A549 (cell line): ENCODE measurements around the gene THY1. TPM values are rescaled to one million over a fixed set of nuclear protein-coding genes. Genes with fewer than 3 reads are reported as not detected.

Experiments
- ATAC-seq, 2 experiments: fragments of 200-7000 bp in 1 of 2; fragments of >200 bp in 1 of 2; cut with Nextera tagmentation in 1 of 2; cut with Tn5 transposase in 1 of 2; 3 replicates each; pipeline versions ENCODE4 v1.8.0 to v1.9.1; 2018 to 2020; ENCODE audit warnings: mild to moderate bottlenecking in 1 of 2, moderate library complexity in 1 of 2
- CTCF ChIA-PET: fragments of 300-600 bp; sonication (Branson Sonifier 250); formaldehyde crosslinking; extraction: SDS; loops from one replicate; lab custom pipeline; 2021; ENCODE audit warnings: antibody characterized with exemption, inconsistent platforms; lab: Yijun Ruan, JAX
- POLR2A ChIA-PET: fragments of 350-600 bp; formaldehyde crosslinking; extraction: SDS; loops from one replicate; lab custom pipeline; 2021; ENCODE audit warnings: antibody characterized with exemption, inconsistent platforms; lab: Yijun Ruan, JAX
- DNase-seq, 2 experiments: peaks; one replicate each; pipeline versions ENCODE4 v3.0.0 to v3.0.0-alpha.2; 2011 to 2016; ENCODE audit warnings: low read depth in 1 of 2, low spot score in 1 of 2
- FAIRE-seq: peaks from 2 replicates; lab custom pipeline; 2011; peaks lifted over from hg19 to GRCh38; lab: Jason Lieb, UNC
- H3K27ac ChIP-seq, 2 experiments: fragments of >200 bp; sonication (Bioruptor Twin); formaldehyde crosslinking; 3 replicates each; pipeline ENCODE4 v1.5.1; 2016 to 2017
- H3K4me1 ChIP-seq: fragments of >200 bp; sonication (Bioruptor Twin); formaldehyde crosslinking; 3 replicates; pipeline ENCODE4 v1.6.1; 2016
- H3K4me2 ChIP-seq: fragments of >200 bp; sonication (Bioruptor Twin); formaldehyde crosslinking; 3 replicates; pipeline ENCODE4 v1.6.1; 2016
- H3K4me3 ChIP-seq: fragments of >200 bp; sonication (Bioruptor Twin); formaldehyde crosslinking; 3 replicates; pipeline ENCODE4 v1.5.1; 2016
- H3K9me3 ChIP-seq: fragments of >200 bp; sonication (Bioruptor Twin); formaldehyde crosslinking; 3 replicates; pipeline ENCODE4 v1.6.1; 2016
- BCL3 ChIP-seq: fragments of >200 bp; sonication (Bioruptor Twin); formaldehyde crosslinking; IDR thresholded peaks from 3 replicates; pipeline ENCODE4 v1.6.1; 2016
- BHLHE40 ChIP-seq: IDR thresholded peaks from 2 replicates; pipeline ENCODE4 v1.6.1; 2012; ENCODE audit warnings: low read depth, low read length, inconsistent platforms
- FOSB ChIP-seq: fragments of 250-450 bp; sonication (Bioruptor Pico); IDR thresholded peaks from 2 replicates; pipeline ENCODE4 v1.5.0; 2020; ENCODE audit warnings: mild to moderate bottlenecking, moderate library complexity
- HDAC2 ChIP-seq: fragments of 200-600 bp; sonication (generic); IDR thresholded peaks from 2 replicates; pipeline ENCODE4 v1.6.1; 2016
- HOXB5 ChIP-seq: fragments of 250-450 bp; sonication (Bioruptor Pico); IDR thresholded peaks from 2 replicates; pipeline ENCODE4 v1.5.0; 2020; ENCODE audit warnings: mild to moderate bottlenecking, moderate library complexity
- JUNB ChIP-seq: fragments of >200 bp; sonication (Bioruptor Twin); formaldehyde crosslinking; IDR thresholded peaks from 2 replicates; pipeline ENCODE4 v1.6.1; 2016
- MAX ChIP-seq: IDR thresholded peaks from 2 replicates; pipeline ENCODE4 v1.6.1; 2012
- MYC ChIP-seq: IDR thresholded peaks from 2 replicates; pipeline ENCODE4 v1.6.1; 2012; ENCODE audit warnings: mild to moderate bottlenecking, inconsistent platforms, low read length, improper control_type of control experiment, borderline replicate concordance
- RAD21 ChIP-seq, 2 experiments: fragments of >200 bp in 1 of 2; sonication (Bioruptor Twin) in 1 of 2; formaldehyde crosslinking in 1 of 2; IDR thresholded peaks in 1 of 2; conservative IDR thresholded peaks in 1 of 2; 2 replicates in 1 of 2; 3 replicates in 1 of 2; pipeline ENCODE4 v1.6.1; 2012 to 2018; ENCODE audit warnings: inconsistent platforms in 1 of 2
- SMC3 ChIP-seq: fragments of >200 bp; sonication (Bioruptor Twin); formaldehyde crosslinking; IDR thresholded peaks from 3 replicates; pipeline ENCODE4 v1.6.1; 2018; ENCODE audit warnings: inconsistent platforms
- ZC3H11A ChIP-seq: fragments of 450-650 bp; IDR thresholded peaks from 2 replicates; pipeline ENCODE4 v1.6.1; 2014; ENCODE audit warnings: antibody characterized with exemption, mild to moderate bottlenecking
- WGBS: methylation state at CpG from one replicate; pipeline ENCODE4 v1.1.6; 2017; ENCODE audit errors: missing lambda C conversion rate; 5-methylcytosine and 5-hydroxymethylcytosine counted together
- polyA plus RNA-seq, 4 experiments: library from polyadenylated mRNA; depleted of rRNA in 3 of 4; stranded (reverse); fragments of >200 nt; fragmentation: RNase III in 1 of 4; extraction: RNeasy Plus Mini Kit Qiagen cat#74134 plus additional on column Dnase treatment in 1 of 4; gene quantifications; 2 replicates in 3 of 4; 3 replicates in 1 of 4; pipeline ENCODE4 v1.2.3, GENCODE V29; 2011 to 2017
- TF ChIP-seq, protein P1 (sequence below): fragments of 200-600 bp; sonication (generic); IDR thresholded peaks from 2 replicates; pipeline ENCODE4 v1.6.1; 2016; ENCODE audit warnings: antibody characterized with exemption, mild to moderate bottlenecking, moderate library complexity
- TF ChIP-seq, protein P2 (sequence below): fragments of 450-650 bp; IDR thresholded peaks from 2 replicates; pipeline ENCODE4 v1.6.1; 2014; ENCODE audit warnings: antibody characterized with exemption
- TF ChIP-seq, protein P3 (sequence below): fragments of >200 bp; sonication (Bioruptor Twin); formaldehyde crosslinking; IDR thresholded peaks from 3 replicates; pipeline ENCODE4 v1.5.1; 2016

Gene THY1
- polyA plus RNA-seq, 2 of the 4 experiments (the other 2 are of a cell fraction): 7.1 to 19.9 TPM

- Histone ChIP-seq H3K4me3 (no peak overlapping the region), H3K4me2 (no peak overlapping the region), H3K27ac (no peak overlapping the region), H3K9me3 (no peaks in the 10 kb centered on the region), H3K4me1 (peaks cover 40% of the 10 kb centered on the region)
- CTCF ChIA-PET: interaction anchor here (0.6 to 20.0 kb wide), 9 partner anchors 9 to 189 kb away, joined by 3 to 341 read pairs (median 15); partner anchors contain the start of genes C1QTNF5, RNF26 and USP2
- WGBS: 38% methylated on average over 8 of the region's 8 CpGs
- POLR2A ChIA-PET: interaction anchor here (1.0 kb wide), 1 partner anchor 166 kb away, joined by 3 read pairs; no protein-coding TSS in a partner anchor
- ATAC-seq (peak; percentile 45 to 54; a peak in 4 of 6 replicates), FAIRE-seq (no peak), DNase-seq (peak in 1 of 2 experiments; percentile 39)
- TF ChIP-seq, protein P1, sequence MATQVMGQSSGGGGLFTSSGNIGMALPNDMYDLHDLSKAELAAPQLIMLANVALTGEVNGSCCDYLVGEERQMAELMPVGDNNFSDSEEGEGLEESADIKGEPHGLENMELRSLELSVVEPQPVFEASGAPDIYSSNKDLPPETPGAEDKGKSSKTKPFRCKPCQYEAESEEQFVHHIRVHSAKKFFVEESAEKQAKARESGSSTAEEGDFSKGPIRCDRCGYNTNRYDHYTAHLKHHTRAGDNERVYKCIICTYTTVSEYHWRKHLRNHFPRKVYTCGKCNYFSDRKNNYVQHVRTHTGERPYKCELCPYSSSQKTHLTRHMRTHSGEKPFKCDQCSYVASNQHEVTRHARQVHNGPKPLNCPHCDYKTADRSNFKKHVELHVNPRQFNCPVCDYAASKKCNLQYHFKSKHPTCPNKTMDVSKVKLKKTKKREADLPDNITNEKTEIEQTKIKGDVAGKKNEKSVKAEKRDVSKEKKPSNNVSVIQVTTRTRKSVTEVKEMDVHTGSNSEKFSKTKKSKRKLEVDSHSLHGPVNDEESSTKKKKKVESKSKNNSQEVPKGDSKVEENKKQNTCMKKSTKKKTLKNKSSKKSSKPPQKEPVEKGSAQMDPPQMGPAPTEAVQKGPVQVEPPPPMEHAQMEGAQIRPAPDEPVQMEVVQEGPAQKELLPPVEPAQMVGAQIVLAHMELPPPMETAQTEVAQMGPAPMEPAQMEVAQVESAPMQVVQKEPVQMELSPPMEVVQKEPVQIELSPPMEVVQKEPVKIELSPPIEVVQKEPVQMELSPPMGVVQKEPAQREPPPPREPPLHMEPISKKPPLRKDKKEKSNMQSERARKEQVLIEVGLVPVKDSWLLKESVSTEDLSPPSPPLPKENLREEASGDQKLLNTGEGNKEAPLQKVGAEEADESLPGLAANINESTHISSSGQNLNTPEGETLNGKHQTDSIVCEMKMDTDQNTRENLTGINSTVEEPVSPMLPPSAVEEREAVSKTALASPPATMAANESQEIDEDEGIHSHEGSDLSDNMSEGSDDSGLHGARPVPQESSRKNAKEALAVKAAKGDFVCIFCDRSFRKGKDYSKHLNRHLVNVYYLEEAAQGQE: no peak
- TF ChIP-seq BCL3: no peak
- TF ChIP-seq, protein P2, sequence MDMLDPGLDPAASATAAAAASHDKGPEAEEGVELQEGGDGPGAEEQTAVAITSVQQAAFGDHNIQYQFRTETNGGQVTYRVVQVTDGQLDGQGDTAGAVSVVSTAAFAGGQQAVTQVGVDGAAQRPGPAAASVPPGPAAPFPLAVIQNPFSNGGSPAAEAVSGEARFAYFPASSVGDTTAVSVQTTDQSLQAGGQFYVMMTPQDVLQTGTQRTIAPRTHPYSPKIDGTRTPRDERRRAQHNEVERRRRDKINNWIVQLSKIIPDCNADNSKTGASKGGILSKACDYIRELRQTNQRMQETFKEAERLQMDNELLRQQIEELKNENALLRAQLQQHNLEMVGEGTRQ: no peak
- peak; percentile 14 to 19; a peak in 1 of 5 replicates for TF ChIP-seq RAD21 (conservative IDR thresholded peaks at IDR 0.05 in 1 of 2, IDR thresholded peaks at IDR 0.05 in 1 of 2)
- TF ChIP-seq, protein P3, sequence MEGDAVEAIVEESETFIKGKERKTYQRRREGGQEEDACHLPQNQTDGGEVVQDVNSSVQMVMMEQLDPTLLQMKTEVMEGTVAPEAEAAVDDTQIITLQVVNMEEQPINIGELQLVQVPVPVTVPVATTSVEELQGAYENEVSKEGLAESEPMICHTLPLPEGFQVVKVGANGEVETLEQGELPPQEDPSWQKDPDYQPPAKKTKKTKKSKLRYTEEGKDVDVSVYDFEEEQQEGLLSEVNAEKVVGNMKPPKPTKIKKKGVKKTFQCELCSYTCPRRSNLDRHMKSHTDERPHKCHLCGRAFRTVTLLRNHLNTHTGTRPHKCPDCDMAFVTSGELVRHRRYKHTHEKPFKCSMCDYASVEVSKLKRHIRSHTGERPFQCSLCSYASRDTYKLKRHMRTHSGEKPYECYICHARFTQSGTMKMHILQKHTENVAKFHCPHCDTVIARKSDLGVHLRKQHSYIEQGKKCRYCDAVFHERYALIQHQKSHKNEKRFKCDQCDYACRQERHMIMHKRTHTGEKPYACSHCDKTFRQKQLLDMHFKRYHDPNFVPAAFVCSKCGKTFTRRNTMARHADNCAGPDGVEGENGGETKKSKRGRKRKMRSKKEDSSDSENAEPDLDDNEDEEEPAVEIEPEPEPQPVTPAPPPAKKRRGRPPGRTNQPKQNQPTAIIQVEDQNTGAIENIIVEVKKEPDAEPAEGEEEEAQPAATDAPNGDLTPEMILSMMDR: 0 out of 3 replicates have a peak, but pooled peaks have one; percentile 11
- peak; percentile 59 for TF ChIP-seq MAX
- TF ChIP-seq SMC3: peak; percentile 25; the same call in 1 of the 3 replicates
Observed at GRCh38 chr11:119371778-119372182, 51.2 kb downstream of the THY1 start.

DNA sequence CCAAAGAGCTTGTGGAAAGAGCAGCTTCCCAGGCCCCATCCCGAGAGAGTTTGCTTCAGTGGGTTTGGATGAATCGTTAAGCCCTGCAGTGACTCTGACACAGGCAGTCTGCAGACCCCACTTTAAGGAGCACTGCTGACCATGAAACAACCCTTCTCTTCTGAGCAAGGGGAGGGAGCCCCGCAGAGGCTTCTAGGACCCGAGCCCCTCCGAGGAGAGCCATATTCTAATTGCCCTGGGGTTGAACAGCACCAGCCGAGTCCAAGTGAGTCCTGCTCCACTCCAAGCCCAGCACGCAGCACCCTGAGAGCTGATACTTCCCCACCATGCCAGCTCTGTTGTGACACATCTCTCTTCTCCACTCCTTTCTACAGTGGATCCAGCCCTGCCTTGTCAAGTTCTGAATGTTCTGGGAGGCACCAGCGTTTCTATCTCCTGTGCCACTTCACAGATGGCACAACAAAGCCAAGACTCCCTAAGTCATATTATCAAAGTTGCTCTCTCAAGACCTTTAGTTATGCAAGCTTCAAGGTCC is 51.8 kb downstream of the THY1 start:
- Histone ChIP-seq H3K27ac (no peak overlapping the region), H3K9me3 (no peaks in the 10 kb centered on the region), H3K4me2 (no peak overlapping the region), H3K4me3 (no peak overlapping the region), H3K4me1 (peaks cover 40% of the 10 kb centered on the region)
- 96% methylated on average over 5 of the region's 8 CpGs for WGBS
- FAIRE-seq (no peak), DNase-seq (no peak), ATAC-seq (no peak)
- CTCF ChIA-PET: interaction anchor here (0.6 to 20.0 kb wide), 10 partner anchors 9 to 189 kb away, joined by 3 to 341 read pairs (median 10); partner anchors contain the start of genes C1QTNF5, RNF26 and USP2
- POLR2A ChIA-PET: interaction anchor here (1.0 kb wide), 1 partner anchor 165 kb away, joined by 3 read pairs; no protein-coding TSS in a partner anchor
- TF ChIP-seq MYC (no peak), HOXB5 (CRISPR knock-in tag) (no peak), ZC3H11A (no peak), BHLHE40 (no peak), JUNB (no peak), HDAC2 (no peak), FOSB (CRISPR knock-in tag) (no peak)
- TF ChIP-seq, protein P2: no peak
